NT2/D1 (cell line): Measurements from ENCODE around the gene TMEM239.

Source experiments
- SUZ12 ChIP-seq: IDR thresholded peaks from 2 replicates; pipeline ENCODE4 v1.6.1; 2011; ENCODE audit not compliant: insufficient read length, insufficient read depth; ENCODE audit errors: extremely low read depth
- YY1 ChIP-seq: IDR thresholded peaks from 2 replicates; pipeline ENCODE4 v1.6.1; 2011; ENCODE audit not compliant: insufficient read length, insufficient read depth
- ZNF274 ChIP-seq: IDR thresholded peaks from 2 replicates; pipeline ENCODE4 v1.6.1; 2011; ENCODE audit warnings: mild to moderate bottlenecking, low read depth, low read length

DNA sequence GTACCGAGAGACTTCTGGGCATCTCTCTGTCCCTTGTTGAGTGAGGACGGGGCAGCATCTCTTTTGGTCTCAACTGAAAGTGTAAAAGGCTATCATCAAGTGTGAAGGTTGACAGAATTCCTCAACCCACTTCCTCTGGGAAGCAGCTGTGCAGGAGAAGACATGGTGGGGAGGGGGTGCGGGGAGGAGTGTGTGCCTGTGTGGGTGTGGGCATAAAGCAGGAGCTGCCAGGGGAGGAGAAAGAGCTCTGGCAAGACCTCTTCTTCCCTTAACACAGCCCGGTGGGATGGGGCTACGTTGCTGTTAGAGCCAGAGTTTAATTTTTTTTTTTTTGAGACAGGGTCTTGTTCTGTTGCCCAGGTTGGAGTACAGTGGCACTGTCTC is 47.5 kb upstream of the TMEM239 start:
- TF ChIP-seq ZNF274: no peak
- no peak for TF ChIP-seq SUZ12
- TF ChIP-seq YY1: no peak
